Ovary (tissue), 3 donors: ENCODE results near the gene ARHGEF10L.

Experiments
- CTCF ChIP-seq, 3 donors: fragments of 450-650 bp in 2 of 3; fragments of 200-600 bp in 1 of 3; IDR thresholded peaks; one replicate each; pipeline versions ENCODE4 v1.5.1 to v1.8.0; 2016 to 2022; ENCODE audit warnings: antibody characterized with exemption in 3 of 3, mild to moderate bottlenecking in 1 of 3
- POLR2A ChIP-seq: fragments of 450-650 bp; IDR thresholded peaks from one replicate; pipeline ENCODE4 v1.6.1; 2017; ENCODE audit warnings: antibody characterized with exemption, mild to moderate bottlenecking, moderate library complexity
- donor health status: DM: no; HTN: no; CAD: no.

GRCh38 chr1:17624611-17625233, 85.2 kb downstream of the ARHGEF10L start:
- TF ChIP-seq POLR2A (no peak), CTCF (IDR thresholded peaks at IDR 0.05) (no peak)
